ENCODE measurements around the gene TP53I13. TPM values are rescaled to one million over a fixed set of nuclear protein-coding genes. Genes with fewer than 3 reads are reported as not detected.
A peak's percentile ranks its signal among the peaks of the same experiment; 100 is the strongest.

Gene TP53I13
- total RNA-seq, 1 donor from 2014 or later = 78.2 TPM

GRCh38 chr17:29613352-29613837, 44.9 kb downstream of the TP53I13 start:
- intact Hi-C loops (cut with micrococcal nuclease) = loop anchor here (1.0 kb wide), 1 partner anchor 22 kb away; no protein-coding TSS in a partner anchor
- H3K36me3 Mint-ChIP-seq (ENCODE audit: low read depth) = no peaks in the 10 kb centered on the region
- H3K27ac Mint-ChIP-seq = no peak overlapping the region
- peaks cover 38% of the 10 kb centered on the region for H3K4me1 Mint-ChIP-seq (ENCODE audit: low read depth)
- peak; percentile 91 for DNase-seq (ENCODE audit: low spot score)
- H3K27me3 Mint-ChIP-seq (ENCODE audit: low read depth) = no peaks in the 10 kb centered on the region
- no peaks in the 10 kb centered on the region for H3K9me3 Mint-ChIP-seq
- H3K4me3 Mint-ChIP-seq (ENCODE audit: low read depth) = peak overlapping the region; percentile 66

DNA sequence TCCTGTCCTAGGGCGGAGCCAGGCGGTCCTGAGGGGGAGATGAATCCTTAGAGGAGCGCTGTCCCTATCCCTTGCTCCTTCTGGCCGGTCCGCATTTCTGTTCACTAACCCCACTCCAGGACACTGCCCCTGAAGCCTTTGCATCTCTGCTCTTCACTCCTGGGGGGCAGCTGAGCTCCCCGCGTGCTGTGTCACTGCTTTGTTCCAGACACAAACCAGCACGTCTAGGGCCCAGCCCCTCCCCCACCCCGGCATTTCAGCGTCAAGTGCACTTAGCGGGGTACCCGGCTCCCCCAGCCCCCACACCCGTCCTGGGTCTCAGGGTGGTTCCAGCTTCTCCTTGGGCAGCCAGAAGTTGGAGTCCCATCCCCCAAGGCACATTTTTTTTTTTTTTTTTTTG, 45.4 kb downstream of the TP53I13 start:
- intact Hi-C loops (cut with micrococcal nuclease) = loop anchor here (1.0 kb wide), 1 partner anchor 23 kb away; no protein-coding TSS in a partner anchor
- Mint-ChIP-seq H3K27ac (no peak overlapping the region), H3K27me3 (ENCODE audit: low read depth) (no peaks in the 10 kb centered on the region), H3K36me3 (ENCODE audit: low read depth) (no peaks in the 10 kb centered on the region), H3K4me1 (ENCODE audit: low read depth) (peaks cover 39% of the 10 kb centered on the region), H3K4me3 (ENCODE audit: low read depth) (peak overlapping the region; percentile 66), H3K9me3 (no peaks in the 10 kb centered on the region)
- no peak for DNase-seq (ENCODE audit: low spot score)

- DNase-seq (ENCODE audit: low spot score) = no peak
- H3K4me3 Mint-ChIP-seq (ENCODE audit: low read depth) = peak overlapping the region; percentile 74
- H3K4me1 Mint-ChIP-seq (ENCODE audit: low read depth) = peaks cover 39% of the 10 kb centered on the region
- H3K9me3 Mint-ChIP-seq = no peaks in the 10 kb centered on the region
- no peaks in the 10 kb centered on the region for H3K36me3 Mint-ChIP-seq (ENCODE audit: low read depth)
- H3K27ac Mint-ChIP-seq = peak overlapping the region; percentile 58
- no peaks in the 10 kb centered on the region for H3K27me3 Mint-ChIP-seq (ENCODE audit: low read depth)
- intact Hi-C loops (cut with micrococcal nuclease) = loop anchor here (1.0 to 5.0 kb wide), 3 partner anchors 34 to 318 kb away; partner anchors contain the start of gene SSH2
These were observed 46.0 kb downstream of the TP53I13 start for GRCh38 chr17:29614349-29615047.

GRCh38 chr17:29615048-29615385, 46.5 kb downstream of the TP53I13 start:
- intact Hi-C loops (cut with micrococcal nuclease) = loop anchor here (1.0 to 5.0 kb wide), 3 partner anchors 35 to 317 kb away; partner anchors contain the start of gene SSH2
- H3K9me3 Mint-ChIP-seq = no peaks in the 10 kb centered on the region
- peak overlapping the region; percentile 58 for H3K27ac Mint-ChIP-seq
- DNase-seq (ENCODE audit: low spot score) = peak; percentile 74
- peak overlapping the region; percentile 74 for H3K4me3 Mint-ChIP-seq (ENCODE audit: low read depth)
- H3K4me1 Mint-ChIP-seq (ENCODE audit: low read depth) = peaks cover 39% of the 10 kb centered on the region
- no peaks in the 10 kb centered on the region for H3K36me3 Mint-ChIP-seq (ENCODE audit: low read depth)
- no peaks in the 10 kb centered on the region for H3K27me3 Mint-ChIP-seq (ENCODE audit: low read depth)

GRCh38 chr17:29615492-29616299, 47.2 kb downstream of the TP53I13 start:
- Mint-ChIP-seq H3K4me3 (ENCODE audit: low read depth) (peak overlapping the region; percentile 74), H3K9me3 (no peaks in the 10 kb centered on the region), H3K27me3 (ENCODE audit: low read depth) (no peaks in the 10 kb centered on the region), H3K4me1 (ENCODE audit: low read depth) (peaks cover 39% of the 10 kb centered on the region), H3K27ac (peak overlapping the region; percentile 65), H3K36me3 (ENCODE audit: low read depth) (no peaks in the 10 kb centered on the region)
- DNase-seq (ENCODE audit: low spot score) = peak; percentile 82
- intact Hi-C loops (cut with micrococcal nuclease) = loop anchor here (1.0 to 5.0 kb wide), 4 partner anchors 35 to 317 kb away; partner anchors contain the start of gene SSH2

GRCh38 chr17:29616300-29617048, 48.0 kb downstream of the TP53I13 start:
- intact Hi-C loops (cut with micrococcal nuclease) = loop anchor here (1.0 to 5.0 kb wide), 5 partner anchors 27 to 316 kb away; partner anchors contain the start of genes GIT1, SSH2 and TP53I13
- H3K9me3 Mint-ChIP-seq = no peaks in the 10 kb centered on the region
- no peaks in the 10 kb centered on the region for H3K36me3 Mint-ChIP-seq (ENCODE audit: low read depth)
- H3K4me3 Mint-ChIP-seq (ENCODE audit: low read depth) = peak overlapping the region; percentile 74
- DNase-seq (ENCODE audit: low spot score) = no peak
- H3K27ac Mint-ChIP-seq = no peak overlapping the region
- H3K4me1 Mint-ChIP-seq (ENCODE audit: low read depth) = peaks cover 39% of the 10 kb centered on the region
- H3K27me3 Mint-ChIP-seq (ENCODE audit: low read depth) = no peaks in the 10 kb centered on the region

GRCh38 chr17:29617125-29617480, 48.6 kb downstream of the TP53I13 start:
- H3K27me3 Mint-ChIP-seq (ENCODE audit: low read depth) = no peaks in the 10 kb centered on the region
- H3K27ac Mint-ChIP-seq = peak overlapping the region; percentile 84
- H3K4me3 Mint-ChIP-seq (ENCODE audit: low read depth) = peak overlapping the region; percentile 74
- no peaks in the 10 kb centered on the region for H3K36me3 Mint-ChIP-seq (ENCODE audit: low read depth)
- H3K4me1 Mint-ChIP-seq (ENCODE audit: low read depth) = peaks cover 42% of the 10 kb centered on the region
- DNase-seq (ENCODE audit: low spot score) = peak; percentile 89
- no peaks in the 10 kb centered on the region for H3K9me3 Mint-ChIP-seq
- intact Hi-C loops (cut with micrococcal nuclease) = loop anchor here (1.0 to 5.0 kb wide), 5 partner anchors 28 to 315 kb away; partner anchors contain the start of genes GIT1, SSH2 and TP53I13

DNA sequence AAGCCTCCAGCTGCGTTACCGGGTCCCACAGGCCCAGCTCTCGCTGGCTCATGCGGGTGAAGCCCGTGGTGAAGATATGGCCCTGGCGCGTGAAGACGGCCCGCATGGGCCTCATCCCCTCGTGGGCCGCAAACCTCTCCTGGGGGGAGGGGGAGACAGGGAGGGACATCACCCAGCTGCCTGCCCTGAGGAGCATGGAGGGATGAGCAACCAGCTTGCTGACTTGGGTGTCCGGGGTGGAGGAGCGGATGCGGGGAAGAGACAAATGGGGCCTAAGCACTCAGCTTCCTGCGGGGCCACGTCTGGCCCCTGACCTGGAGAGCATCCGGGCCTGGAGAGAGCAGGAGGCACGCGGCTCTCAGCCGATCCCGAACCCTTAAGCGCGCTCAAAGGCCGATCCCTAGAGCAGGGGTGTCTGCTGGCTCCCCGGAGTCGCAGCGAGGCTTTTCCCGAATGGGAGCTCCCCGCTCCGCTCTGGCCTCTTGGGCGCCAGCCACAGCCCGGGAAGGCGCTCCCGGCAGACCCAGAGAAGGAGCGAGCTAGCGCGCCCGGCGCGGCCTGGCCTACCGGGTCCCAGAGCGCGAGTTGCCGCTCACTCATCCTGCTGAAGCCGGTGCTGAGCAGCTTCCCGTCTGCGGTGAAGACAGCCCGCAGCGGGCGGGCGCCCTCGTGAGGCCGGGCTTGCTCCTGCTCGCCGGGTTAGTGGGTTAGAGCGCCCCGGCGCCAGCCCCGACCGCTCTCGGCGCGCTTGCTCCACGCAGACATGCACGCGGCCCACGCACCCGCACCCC, 49.2 kb downstream of the TP53I13 start:
- Mint-ChIP-seq H3K27ac (peak overlapping the region; percentile 84), H3K27me3 (ENCODE audit: low read depth) (no peaks in the 10 kb centered on the region), H3K36me3 (ENCODE audit: low read depth) (no peaks in the 10 kb centered on the region), H3K4me1 (ENCODE audit: low read depth) (peaks cover 43% of the 10 kb centered on the region), H3K4me3 (ENCODE audit: low read depth) (peak overlapping the region; percentile 74), H3K9me3 (no peaks in the 10 kb centered on the region)
- DNase-seq (ENCODE audit: low spot score) = peak; percentile 85
- intact Hi-C loops (cut with micrococcal nuclease) = loop anchor here (1.0 to 5.0 kb wide), 6 partner anchors 28 to 315 kb away; partner anchors contain the start of genes GIT1, SSH2 and TP53I13

DNA sequence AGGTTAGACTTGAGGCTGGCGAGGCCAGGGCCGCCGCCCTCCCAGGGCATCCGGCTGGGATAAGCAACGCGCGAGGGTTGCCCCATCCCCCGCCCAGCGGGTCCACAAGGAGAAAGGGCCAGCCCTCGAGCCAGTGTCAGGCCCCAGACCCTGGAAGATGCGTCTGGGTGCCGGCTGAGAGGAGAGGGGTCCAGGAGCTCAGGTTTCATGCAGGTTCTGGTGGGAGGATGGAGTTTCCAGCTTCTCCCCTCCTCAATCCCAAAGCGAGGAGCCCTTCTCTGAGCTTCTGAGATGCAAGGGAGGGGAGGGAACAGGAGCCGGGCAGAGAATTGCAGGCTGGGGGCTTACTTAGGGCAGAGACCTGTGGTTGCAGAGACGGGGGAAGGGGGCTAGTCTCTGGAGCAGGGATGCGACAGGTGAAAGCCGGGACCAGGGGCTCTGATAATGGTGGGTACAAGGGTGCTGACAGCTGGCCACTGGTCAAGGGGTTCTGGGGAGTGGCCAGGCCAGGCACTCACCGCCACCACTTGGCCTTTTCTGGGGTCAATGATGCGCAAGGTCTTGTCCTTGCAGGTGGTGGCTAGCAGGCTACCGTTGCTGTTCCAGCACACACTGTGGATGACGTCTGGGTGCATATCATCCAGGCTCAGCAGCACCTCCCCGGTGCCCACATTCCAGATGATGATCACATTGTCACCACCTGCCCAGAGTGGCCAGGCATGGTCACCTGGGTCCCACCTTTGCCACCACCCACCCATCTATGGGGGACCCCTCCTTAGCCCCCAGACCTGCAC, 50.0 kb downstream of the TP53I13 start:
- peaks cover 50% of the 10 kb centered on the region for H3K4me1 Mint-ChIP-seq (ENCODE audit: low read depth)

GRCh38 chr17:29619251-29619650, 50.8 kb downstream of the TP53I13 start:
- peaks cover 53% of the 10 kb centered on the region for H3K4me1 Mint-ChIP-seq (ENCODE audit: low read depth)
- H3K9me3 Mint-ChIP-seq = no peaks in the 10 kb centered on the region
- no peaks in the 10 kb centered on the region for H3K27me3 Mint-ChIP-seq (ENCODE audit: low read depth)
- no peak overlapping the region for H3K27ac Mint-ChIP-seq
- intact Hi-C loops (cut with micrococcal nuclease) = loop anchor here (5.0 kb wide), 2 partner anchors 88 to 313 kb away; partner anchors contain the start of gene SSH2
- DNase-seq (ENCODE audit: low spot score) = no peak
- H3K36me3 Mint-ChIP-seq (ENCODE audit: low read depth) = no peaks in the 10 kb centered on the region
- no peak overlapping the region for H3K4me3 Mint-ChIP-seq (ENCODE audit: low read depth)

More for the DNA sequence above, 50.0 kb downstream of the TP53I13 start:
- no peak for DNase-seq (ENCODE audit: low spot score)
- no peaks in the 10 kb centered on the region for H3K9me3 Mint-ChIP-seq
- no peak overlapping the region for H3K27ac Mint-ChIP-seq
- peak overlapping the region; percentile 26 for H3K4me3 Mint-ChIP-seq (ENCODE audit: low read depth)
- H3K36me3 Mint-ChIP-seq (ENCODE audit: low read depth) = no peaks in the 10 kb centered on the region
- intact Hi-C loops (cut with micrococcal nuclease) = loop anchor here (1.0 to 5.0 kb wide), 3 partner anchors 89 to 314 kb away; partner anchors contain the start of gene SSH2
- H3K27me3 Mint-ChIP-seq (ENCODE audit: low read depth) = no peaks in the 10 kb centered on the region

DNA sequence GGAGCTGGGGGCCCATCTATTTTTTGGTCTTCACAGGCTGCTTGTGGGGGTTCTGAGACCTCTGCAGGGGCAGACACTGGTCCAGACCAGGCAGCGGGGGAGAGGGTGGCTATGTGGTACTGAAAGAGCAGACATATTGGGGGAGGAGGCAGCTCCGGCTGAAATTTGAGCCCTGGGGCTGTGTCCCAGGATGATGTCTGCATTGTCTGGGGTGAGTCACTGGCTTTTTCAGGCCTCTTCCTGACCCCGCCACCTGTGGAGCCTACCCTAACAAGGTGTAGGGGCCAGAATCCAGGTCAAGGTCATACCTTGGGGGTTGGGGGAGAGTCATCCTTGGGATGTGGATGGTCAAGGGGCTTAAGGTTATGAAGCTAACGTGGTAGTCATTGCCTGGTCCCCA, 51.8 kb downstream of the TP53I13 start:
- Mint-ChIP-seq H3K36me3 (ENCODE audit: low read depth) (no peaks in the 10 kb centered on the region), H3K27ac (no peak overlapping the region), H3K4me3 (ENCODE audit: low read depth) (no peak overlapping the region), H3K4me1 (ENCODE audit: low read depth) (peaks cover 54% of the 10 kb centered on the region), H3K27me3 (ENCODE audit: low read depth) (no peaks in the 10 kb centered on the region), H3K9me3 (no peaks in the 10 kb centered on the region)
- intact Hi-C loops (cut with micrococcal nuclease) = no loop called here
- DNase-seq (ENCODE audit: low spot score) = no peak

All from activated T-helper 2 cell treated with anti-CD3 and anti-CD28 coated beads, Interferon-gamma antibody, Interleukin-2, Interleukin-4, amounts not matched to agents 10 μg/mL and 5 μg/mL and 100 μg/mL, durations not matched to agents 14 hours and 24 hours and 36 hours (primary cell).